GM12801 (cell line): Measurements from ENCODE around the gene NSDHL.

Experiments
- CTCF ChIP-seq: IDR thresholded peaks from one replicate; pipeline ENCODE4 v1.5.1; 2011; ENCODE audit warnings: control low read depth; ENCODE audit not compliant: insufficient read length; ENCODE audit errors: extremely low read depth

Gene NSDHL

GRCh38 chrX:152830312-152831305 is at the start of gene NSDHL, which contains the start of gene CETN2:
TSS of gene NSDHL (plus strand) at chrX:152831063. CDS start at chrX:152846325, 15,262 bp downstream.
TSS of gene CETN2 (minus strand) at chrX:152830757. CDS start at chrX:152830710, 47 bp downstream.
- TF ChIP-seq CTCF, result no peak

DNA sequence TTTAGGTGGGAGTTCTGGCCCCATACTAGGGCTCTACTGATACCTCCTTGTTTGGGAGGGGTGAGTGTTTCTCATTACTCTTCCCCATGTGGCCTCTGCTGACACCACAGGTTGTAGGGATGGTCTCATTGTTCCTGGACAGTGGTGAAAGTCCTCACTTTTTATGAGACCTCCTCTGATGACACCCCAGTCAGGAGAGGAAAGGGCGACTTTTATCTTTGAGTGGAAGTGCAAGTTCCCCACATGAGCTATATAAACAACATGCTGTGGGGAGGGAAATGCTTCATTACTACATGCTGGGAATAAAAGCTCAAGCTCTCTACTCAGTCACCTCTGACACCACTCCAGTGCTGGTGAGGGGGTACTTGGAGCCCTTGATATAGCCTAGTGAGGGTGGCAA is 31.9 kb upstream of the NSDHL start:
- no peak for TF ChIP-seq CTCF

DNA sequence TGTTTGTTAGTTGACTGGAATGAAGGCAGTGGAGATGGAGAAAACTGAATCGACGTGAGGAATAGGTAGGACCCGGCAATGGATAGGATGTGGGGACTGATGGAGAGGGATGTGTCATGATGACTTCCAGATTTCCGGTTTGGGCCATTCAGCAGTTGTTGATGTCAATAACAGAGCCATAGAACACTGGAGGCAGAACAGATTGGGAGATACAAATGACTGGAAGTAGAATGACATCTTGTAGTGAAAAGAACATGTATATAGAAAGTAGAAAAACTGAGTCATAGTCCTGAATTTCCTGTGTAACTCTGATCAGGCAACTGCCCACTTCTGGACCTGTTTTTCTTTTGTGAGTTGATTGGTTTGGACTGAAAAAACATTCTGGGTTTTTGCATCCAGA is 24.8 kb upstream of the NSDHL start:
- TF ChIP-seq CTCF, result no peak

DNA sequence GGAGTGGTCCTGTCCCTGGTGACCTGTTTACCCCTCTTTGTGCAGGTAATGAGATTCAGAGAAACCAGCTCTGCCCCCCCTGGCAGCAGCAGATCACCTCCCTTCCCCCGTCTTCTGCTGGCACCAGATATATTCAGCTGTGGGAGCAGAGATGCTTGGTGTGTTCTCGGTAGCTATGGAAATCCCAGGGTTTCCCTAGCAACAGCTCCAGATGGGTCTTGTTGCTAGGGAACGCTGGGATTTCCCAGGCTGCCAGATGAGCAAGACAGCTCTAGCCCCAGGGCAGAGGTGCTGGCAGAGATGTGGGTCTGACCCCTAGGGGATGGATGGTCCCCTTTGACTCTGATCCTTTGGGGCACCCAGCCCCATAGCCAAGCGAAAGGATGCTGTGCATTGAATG is 20.5 kb upstream of the NSDHL start:
- no peak for TF ChIP-seq CTCF

DNA sequence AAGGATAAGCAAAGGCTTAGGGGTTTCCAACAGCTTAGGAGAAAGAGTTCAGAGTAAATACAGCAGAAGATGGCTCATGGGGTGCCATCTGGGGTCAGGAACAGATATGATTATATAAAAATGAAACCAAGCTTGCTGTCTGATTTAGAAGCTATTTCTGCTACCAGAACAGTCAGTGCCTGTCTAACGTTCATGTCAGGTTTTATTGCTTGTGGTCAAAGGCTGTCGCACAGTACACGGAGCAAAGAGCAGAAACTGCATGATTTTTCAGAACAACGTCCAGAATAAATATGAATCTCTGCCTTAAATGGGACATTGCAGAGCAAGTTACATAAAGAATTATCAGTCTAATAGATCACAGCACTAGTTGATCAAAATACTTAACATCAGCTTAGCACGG is 17.7 kb upstream of the NSDHL start:
- no peak for TF ChIP-seq CTCF

DNA sequence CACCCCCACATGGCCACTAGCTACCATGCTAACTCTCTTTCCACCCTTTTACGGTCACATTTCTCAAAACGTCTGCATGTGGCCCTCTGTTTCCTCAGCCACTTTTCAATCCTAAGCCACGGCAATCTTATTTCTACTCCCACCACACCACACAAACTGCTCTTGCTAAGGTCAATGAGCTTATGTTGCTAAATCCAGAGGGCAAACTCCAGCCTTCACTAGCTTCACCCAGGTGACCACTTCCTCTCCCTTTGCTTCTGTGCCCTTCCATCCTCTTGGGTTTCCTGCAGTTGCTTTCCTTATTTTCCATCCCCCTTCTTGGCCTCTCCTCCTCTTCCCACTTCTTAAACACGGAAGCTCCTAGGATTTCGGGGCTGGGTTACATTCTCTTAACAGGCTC is 16.8 kb upstream of the NSDHL start:
- TF ChIP-seq CTCF, result no peak

GRCh38 chrX:152817078-152817764 is 13.6 kb upstream of the NSDHL start:
- TF ChIP-seq CTCF, result no peak
